NCI-H146 treated with DMSO at 0.1 percent for 48 hours (cell line): ENCODE data around the gene LAMA2.
"Not testable (repeated sequence)": the region's sequence is repeated elsewhere in the genome, so short reads cannot be mapped to it uniquely, and the experiment has no call there.

Experiments
- DNase-seq: peaks from one replicate; lab custom pipeline; 2025; ENCODE audit not compliant: unreplicated experiment; lab: John Stamatoyannopoulos, UW

The LAMA2 gene

GRCh38 chr6:129172279-129172995 is 289.5 kb downstream of the LAMA2 start:
- not testable (repeated sequence) for DNase-seq

GRCh38 chr6:129175066-129175465 is 292.1 kb downstream of the LAMA2 start:
- DNase-seq, result no peak

GRCh38 chr6:129177801-129178200 is 294.9 kb downstream of the LAMA2 start:
- DNase-seq, result no peak

GRCh38 chr6:129179283-129179682 is 296.3 kb downstream of the LAMA2 start:
- DNase-seq, result no peak

DNA sequence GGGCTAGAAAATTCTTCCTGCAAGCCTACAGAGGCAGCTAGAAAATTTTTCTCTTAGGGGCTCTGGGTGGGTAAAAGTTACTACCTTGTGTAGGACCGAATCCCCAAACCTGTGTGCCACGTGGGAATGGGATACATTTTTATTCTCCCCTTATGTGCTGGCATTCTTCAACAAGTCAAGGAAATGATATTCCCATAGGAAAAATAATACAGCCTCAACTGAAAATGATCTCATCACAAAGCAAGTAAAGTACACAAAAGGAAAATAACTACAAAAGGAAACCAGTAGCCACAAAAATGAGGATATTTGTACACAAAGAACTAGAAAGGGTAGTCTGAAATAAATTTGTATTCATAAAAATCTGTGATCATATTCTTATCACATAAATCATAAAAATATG is 298.1 kb downstream of the LAMA2 start:
- no peak for DNase-seq

GRCh38 chr6:129183187-129183591 is 300.3 kb downstream of the LAMA2 start:
- no peak for DNase-seq

DNA sequence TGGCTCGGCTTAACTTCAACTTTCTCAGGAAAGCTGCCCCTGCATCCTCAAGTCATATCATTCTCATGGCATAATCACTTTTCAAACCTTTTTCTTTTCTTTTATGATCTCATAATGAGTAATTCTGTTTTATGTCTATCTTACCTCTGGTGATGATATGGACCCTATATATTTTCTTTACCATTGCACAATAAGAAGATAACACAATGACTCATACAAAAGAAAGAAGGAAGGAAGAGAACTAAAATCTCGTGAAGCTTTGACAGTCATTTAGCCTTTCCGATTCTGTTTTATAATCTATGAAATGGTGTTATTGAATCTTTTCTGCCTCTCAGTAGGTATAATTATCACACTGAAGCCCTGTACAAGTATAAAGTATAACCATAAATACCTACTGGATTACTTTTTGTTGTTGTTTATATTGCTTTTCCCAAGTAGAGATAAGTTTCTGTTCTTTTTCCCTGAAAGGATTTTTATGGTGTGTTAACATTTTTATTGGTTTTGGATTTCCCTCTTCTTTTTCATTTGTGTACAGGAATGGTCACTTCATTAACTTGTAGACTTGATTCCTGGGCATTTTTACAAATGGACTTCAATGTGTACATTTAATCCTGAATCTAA is 300.9 kb downstream of the LAMA2 start:
- no peak for DNase-seq

GRCh38 chr6:129184324-129184723 is 301.4 kb downstream of the LAMA2 start:
- no peak for DNase-seq

- DNase-seq, result no peak
Observed at GRCh38 chr6:129184808-129185366, 301.9 kb downstream of the LAMA2 start.

DNA sequence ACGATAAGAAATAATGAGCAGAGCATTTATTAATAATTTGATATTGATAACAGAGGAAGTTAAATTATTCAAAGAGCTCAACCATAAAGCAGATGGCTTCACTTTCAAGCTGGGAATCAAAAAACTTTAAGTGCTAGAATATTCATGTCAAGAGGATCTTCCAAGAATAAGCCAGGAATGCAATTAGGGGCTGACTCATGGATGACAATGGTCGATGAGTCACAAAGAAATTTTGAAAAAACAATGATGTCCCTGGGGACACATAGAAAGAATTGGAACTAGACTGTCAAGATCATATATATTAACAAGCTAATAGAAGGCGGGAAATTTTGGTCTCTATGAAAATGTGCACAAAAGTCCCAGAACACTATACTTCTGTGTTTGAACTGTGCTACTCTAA is 304.1 kb downstream of the LAMA2 start:
- no peak for DNase-seq

DNA sequence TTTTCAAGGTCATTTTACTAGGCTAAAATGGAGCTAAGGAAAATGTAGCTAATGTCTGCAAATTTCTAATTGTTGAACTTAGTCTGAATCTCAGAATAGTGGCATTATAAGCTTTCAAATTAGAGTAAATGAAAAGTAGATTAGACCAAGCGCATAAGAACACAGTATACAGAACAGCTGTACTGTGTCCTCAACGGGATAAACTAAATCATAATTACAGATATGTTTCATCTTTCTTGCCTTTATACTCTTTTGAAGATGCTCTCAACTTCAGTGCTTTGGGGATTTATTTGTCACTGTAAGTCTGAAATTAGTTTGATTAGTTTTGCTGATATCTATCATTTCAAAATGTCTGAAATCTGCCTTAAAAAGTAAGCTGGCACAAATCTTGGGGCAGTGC is 305.4 kb downstream of the LAMA2 start:
- DNase-seq, result no peak

DNA sequence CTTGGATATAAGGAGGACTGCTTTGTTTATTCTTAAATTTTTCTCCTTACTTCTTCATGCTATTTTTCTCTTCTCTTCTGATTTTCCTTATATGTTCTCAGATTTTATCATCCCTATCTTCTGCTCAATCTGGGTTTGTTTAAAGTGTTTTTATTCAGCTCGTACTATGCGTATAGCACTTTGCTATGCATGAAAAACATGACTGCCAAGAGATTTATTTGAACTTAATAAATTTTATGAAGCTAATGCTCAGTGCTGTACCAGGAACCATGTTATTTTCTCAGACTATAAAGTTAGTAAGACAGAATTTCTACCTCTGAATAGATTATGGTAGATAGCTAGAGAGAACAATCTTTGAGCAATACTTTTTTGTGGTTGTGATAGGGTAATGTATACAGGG is 305.9 kb downstream of the LAMA2 start:
- no peak for DNase-seq

- no peak for DNase-seq
Observed at GRCh38 chr6:129189266-129189665, 306.3 kb downstream of the LAMA2 start.

GRCh38 chr6:129191235-129191634 is 308.3 kb downstream of the LAMA2 start:
- no peak for DNase-seq

DNA sequence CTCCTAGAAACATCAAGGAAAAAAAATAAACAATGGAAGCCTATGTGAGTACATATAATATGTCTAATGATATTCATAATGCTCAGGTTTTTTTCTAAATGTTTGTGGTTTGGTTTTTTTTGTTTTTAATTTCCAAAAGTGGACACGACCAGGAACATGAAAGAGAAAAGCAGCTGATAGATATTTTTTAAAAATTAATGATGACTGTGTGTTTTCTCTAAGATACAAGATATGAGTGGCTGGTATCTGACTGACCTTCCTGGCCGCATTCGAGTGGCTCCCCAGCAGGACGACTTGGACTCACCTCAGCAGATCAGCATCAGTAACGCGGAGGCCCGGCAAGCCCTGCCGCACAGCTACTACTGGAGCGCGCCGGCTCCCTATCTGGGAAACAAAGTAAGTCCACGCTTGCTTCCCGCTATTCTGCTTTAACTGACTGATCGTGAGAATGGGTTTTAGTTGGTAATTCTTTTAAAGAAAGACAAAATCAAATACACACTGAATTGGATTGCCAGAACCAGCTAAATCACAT is 309.6 kb downstream of the LAMA2 start:
- DNase-seq, result no peak

DNA sequence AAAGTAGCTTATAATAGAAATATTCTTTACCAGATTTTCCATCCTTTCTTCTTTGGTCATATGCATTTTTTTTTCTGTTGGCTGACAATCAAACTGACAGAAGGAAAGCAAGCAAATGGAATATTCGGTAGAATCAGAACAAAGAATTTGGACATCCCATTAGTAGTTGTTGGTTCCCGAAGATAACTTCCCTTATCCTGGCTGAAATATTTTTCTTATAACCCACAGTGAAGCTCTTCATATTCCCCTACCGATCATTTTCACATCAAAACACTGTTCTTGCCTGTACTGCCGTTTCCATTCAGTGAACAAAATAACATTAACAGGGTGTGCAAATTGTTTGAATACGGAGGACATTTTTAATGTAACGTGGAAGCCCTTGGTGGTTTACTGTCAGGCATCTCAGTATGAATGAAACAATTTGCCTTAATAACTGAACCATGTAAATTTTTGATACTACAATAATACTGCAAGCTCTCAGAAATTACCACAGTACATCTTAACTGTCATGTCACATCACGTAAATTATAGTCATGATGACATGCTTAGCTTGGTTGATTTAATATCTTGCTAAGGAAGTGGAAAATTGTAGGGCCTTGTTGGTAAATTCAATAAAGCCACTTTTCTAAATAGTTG is 311.5 kb downstream of the LAMA2 start:
- DNase-seq, result no peak

GRCh38 chr6:129195161-129195560 is 312.2 kb downstream of the LAMA2 start:
- no peak for DNase-seq

DNA sequence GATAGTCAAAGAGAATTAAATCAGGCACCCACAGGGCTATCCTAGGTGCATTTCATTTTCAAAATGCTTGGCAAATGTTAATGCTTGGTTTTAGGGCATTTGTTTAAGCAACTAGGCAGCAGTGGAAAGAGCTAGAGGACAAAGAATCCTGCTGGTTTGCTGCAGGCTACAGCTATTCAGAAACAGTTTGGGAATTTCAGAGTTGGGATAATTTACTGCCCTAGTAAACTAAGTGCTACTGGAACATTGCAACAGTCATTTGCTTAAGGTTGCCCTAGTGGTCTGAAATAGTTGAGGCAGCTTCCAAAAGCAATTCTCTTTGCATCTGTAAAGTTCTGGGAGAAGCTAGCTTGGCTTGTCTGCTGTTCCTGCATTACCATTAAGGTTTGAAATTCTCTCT is 312.7 kb downstream of the LAMA2 start:
- DNase-seq, result no peak

DNA sequence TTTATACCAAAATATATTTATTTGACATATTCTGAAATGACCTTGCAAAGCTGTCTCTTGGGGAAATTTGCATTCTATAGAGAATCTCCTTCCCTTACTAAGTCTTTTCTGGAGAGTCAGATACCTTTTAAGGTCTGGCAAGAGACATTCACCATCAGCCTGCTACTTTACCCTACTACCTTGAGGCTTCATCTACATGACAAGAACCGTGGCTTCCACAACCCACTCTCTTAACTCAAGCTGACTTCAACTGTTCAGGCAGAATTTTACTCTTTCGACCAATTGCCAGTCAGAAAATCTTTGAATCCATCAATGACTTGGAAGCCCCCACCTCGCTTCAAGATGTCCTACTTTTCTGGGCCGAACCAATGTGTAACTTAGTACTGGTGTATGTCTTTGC is 314.2 kb downstream of the LAMA2 start:
- DNase-seq, result no peak

DNA sequence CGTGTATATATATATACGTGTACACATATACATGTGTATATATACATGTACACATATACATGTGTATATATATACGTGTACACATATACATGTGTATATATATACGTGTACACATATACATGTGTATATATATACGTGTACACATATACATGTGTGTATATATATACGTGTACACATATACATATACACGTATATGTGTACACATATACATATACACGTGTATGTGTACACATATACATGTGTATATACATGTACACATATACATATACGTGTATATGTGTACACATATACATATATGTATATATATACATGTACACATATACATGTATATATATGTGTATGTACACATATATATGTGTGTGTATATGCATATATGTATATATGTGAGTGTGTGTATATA is 317.2 kb downstream of the LAMA2 start:
- DNase-seq, result no peak

- no peak for DNase-seq
Observed at GRCh38 chr6:129203190-129203900, 320.4 kb downstream of the LAMA2 start.
